Caki2 (cell line): ENCODE data around the gene WNT5B. TPM values are rescaled to one million over a fixed set of nuclear protein-coding genes. Genes with fewer than 3 reads are reported as not detected.

ENCODE experiments used
- total RNA-seq: library from RNA; depleted of rRNA; stranded (reverse); fragments of >200 nt; shearing (Covaris generic); gene quantifications from 2 replicates; pipeline ENCODE4 v1.2.3, GENCODE V29; 2014; ENCODE audit warnings: low replicate concordance; rRNA removed

WNT5B gene
- total RNA-seq, 1 experiment from 2014 or later: 4.9 TPM

Other genes with a start within 250 kb of the WNT5B start
- gene FBXL14, start 34.6 kb upstream of the WNT5B start, total RNA-seq: 11.9 and 16.2 TPM in 2 replicates
- 33.9 and 35.6 TPM in 2 replicates for gene ADIPOR2, start 61.8 kb downstream of the WNT5B start, total RNA-seq
- gene LRTM2, start 191.3 kb downstream of the WNT5B start, total RNA-seq: not detected in 2 replicates